Chondrocyte (in vitro differentiated cells): ENCODE data around the gene MEMO1. TPM values are rescaled to one million over a fixed set of nuclear protein-coding genes. Genes with fewer than 3 reads are reported as not detected.

Source experiments
- DNase-seq: peaks from one replicate; pipeline ENCODE4 v3.0.0; 2021; ENCODE audit warnings: mixed read lengths, low spot score
- H3K27ac Mint-ChIP-seq: one replicate; pipeline ENCODE4 v1.8.0; 2021; ENCODE audit warnings: mild to moderate bottlenecking, moderate library complexity, mixed read lengths; ENCODE audit not compliant: unreplicated experiment
- H3K27me3 Mint-ChIP-seq: 2 replicates; pipeline ENCODE4 v1.8.0; 2021; ENCODE audit warnings: low read depth, mixed read lengths
- H3K36me3 Mint-ChIP-seq: 2 replicates; pipeline ENCODE4 v1.8.0; 2021; ENCODE audit warnings: low read depth, mixed read lengths
- H3K4me1 Mint-ChIP-seq: 2 replicates; pipeline ENCODE4 v1.8.0; 2021; ENCODE audit warnings: low read depth, mild to moderate bottlenecking, mixed read lengths
- H3K4me3 Mint-ChIP-seq: one replicate; pipeline ENCODE4 v1.8.0; 2021; ENCODE audit warnings: mild to moderate bottlenecking, moderate library complexity, mixed read lengths; ENCODE audit not compliant: unreplicated experiment
- H3K9me3 Mint-ChIP-seq: 2 replicates; pipeline ENCODE4 v1.8.0; 2021; ENCODE audit warnings: low read depth, mixed read lengths
- total RNA-seq: library from RNA; stranded (reverse); gene quantifications from 3 replicates; pipeline ENCODE4 v1.2.1, GENCODE V29; 2021
- TF ChIP-seq, protein P1 (sequence below): fragments of 200-600 bp; sonication (generic); IDR thresholded peaks from 2 replicates; pipeline ENCODE4 v1.5.0; 2021; ENCODE audit warnings: antibody characterized with exemption, mild to moderate bottlenecking, moderate library complexity

Gene MEMO1
- total RNA-seq, 1 donor from 2014 or later = 41.9 TPM

DNA sequence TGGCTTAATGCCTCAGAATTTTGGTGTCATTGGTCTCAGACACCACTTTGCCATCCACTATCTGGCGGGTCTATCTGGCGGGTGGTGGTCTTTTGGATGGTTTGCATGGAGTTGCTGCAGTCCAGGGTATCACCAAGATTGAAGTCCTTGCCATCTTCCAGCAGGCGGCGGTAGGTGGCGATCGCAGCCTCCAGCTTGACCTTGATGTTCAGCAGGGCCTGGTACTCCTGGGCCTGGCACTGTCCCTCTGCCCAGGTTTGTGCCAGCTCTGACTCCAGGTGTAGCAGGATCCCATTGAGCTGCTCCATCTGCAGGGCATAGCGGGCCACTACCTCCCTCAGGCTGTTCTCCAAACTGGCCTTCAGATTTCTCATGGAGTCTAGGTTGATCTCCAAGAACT lies 188.2 kb downstream of the MEMO1 start:
- H3K36me3 Mint-ChIP-seq = peaks cover 13% of the 10 kb centered on the region
- no peak overlapping the region for H3K27ac Mint-ChIP-seq
- H3K9me3 Mint-ChIP-seq = peaks cover 70% of the 10 kb centered on the region
- TF ChIP-seq, protein P1, sequence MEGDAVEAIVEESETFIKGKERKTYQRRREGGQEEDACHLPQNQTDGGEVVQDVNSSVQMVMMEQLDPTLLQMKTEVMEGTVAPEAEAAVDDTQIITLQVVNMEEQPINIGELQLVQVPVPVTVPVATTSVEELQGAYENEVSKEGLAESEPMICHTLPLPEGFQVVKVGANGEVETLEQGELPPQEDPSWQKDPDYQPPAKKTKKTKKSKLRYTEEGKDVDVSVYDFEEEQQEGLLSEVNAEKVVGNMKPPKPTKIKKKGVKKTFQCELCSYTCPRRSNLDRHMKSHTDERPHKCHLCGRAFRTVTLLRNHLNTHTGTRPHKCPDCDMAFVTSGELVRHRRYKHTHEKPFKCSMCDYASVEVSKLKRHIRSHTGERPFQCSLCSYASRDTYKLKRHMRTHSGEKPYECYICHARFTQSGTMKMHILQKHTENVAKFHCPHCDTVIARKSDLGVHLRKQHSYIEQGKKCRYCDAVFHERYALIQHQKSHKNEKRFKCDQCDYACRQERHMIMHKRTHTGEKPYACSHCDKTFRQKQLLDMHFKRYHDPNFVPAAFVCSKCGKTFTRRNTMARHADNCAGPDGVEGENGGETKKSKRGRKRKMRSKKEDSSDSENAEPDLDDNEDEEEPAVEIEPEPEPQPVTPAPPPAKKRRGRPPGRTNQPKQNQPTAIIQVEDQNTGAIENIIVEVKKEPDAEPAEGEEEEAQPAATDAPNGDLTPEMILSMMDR = no peak
- no peak for DNase-seq
- H3K4me3 Mint-ChIP-seq = no peak overlapping the region
- no peaks in the 10 kb centered on the region for H3K4me1 Mint-ChIP-seq
- H3K27me3 Mint-ChIP-seq = no peaks in the 10 kb centered on the region

Other genes starting within 250 kb of the MEMO1 start
- 51.5 to 60.6 TPM (median 51.8 TPM) in 3 replicates for gene DPY30, start 28.8 kb upstream of the MEMO1 start, total RNA-seq
- gene SPAST, start 52.5 kb upstream of the MEMO1 start, total RNA-seq = 19.7 to 23.7 TPM (median 20.5 TPM) in 3 replicates
- 26.5 to 34.4 TPM (median 28.8 TPM) in 3 replicates for gene SLC30A6, start 154.9 kb upstream of the MEMO1 start, total RNA-seq